ENCODE measurements around the gene SLC2A5.

Gene SLC2A5

DNA sequence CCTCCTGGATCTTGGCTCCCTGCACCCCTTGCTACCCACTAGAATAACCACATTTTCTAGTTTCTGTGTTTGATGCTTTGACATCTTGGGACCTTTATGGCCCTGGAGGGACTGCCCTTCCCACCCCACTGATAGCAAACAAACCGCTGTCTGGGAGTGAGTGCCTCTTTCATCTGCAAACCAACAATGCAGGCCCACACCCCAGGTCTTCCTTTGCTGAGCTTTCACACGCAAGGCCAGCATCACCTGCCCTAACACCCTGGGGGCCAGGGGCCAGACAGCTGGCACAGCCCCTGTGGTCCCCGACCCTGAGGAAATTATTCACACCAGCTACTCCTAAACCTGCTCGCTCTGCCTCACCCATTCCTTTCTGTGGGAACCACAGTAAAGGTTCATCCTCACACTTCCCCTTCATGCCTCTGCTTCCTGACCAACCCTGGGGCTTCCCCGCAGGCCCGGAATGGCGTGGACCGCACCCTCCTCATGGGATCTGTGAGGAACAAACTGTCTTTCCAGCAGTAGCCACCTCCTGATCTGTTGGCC is 58.6 kb downstream of the SLC2A5 start:
- TF ChIP-seq, protein P1, sequence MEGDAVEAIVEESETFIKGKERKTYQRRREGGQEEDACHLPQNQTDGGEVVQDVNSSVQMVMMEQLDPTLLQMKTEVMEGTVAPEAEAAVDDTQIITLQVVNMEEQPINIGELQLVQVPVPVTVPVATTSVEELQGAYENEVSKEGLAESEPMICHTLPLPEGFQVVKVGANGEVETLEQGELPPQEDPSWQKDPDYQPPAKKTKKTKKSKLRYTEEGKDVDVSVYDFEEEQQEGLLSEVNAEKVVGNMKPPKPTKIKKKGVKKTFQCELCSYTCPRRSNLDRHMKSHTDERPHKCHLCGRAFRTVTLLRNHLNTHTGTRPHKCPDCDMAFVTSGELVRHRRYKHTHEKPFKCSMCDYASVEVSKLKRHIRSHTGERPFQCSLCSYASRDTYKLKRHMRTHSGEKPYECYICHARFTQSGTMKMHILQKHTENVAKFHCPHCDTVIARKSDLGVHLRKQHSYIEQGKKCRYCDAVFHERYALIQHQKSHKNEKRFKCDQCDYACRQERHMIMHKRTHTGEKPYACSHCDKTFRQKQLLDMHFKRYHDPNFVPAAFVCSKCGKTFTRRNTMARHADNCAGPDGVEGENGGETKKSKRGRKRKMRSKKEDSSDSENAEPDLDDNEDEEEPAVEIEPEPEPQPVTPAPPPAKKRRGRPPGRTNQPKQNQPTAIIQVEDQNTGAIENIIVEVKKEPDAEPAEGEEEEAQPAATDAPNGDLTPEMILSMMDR (IDR thresholded peaks at IDR 0.05; ENCODE audit: borderline replicate concordance, control extremely low read depth, extremely low read depth, insufficient read depth, missing control alignments), result no peak
- DNase-seq (ENCODE audit: low spot score), result peak; percentile 66
- in situ Hi-C loops (cut with MboI; ENCODE audit: low sequenced_read_pairs, unreplicated experiment), result no loop called here

DNA sequence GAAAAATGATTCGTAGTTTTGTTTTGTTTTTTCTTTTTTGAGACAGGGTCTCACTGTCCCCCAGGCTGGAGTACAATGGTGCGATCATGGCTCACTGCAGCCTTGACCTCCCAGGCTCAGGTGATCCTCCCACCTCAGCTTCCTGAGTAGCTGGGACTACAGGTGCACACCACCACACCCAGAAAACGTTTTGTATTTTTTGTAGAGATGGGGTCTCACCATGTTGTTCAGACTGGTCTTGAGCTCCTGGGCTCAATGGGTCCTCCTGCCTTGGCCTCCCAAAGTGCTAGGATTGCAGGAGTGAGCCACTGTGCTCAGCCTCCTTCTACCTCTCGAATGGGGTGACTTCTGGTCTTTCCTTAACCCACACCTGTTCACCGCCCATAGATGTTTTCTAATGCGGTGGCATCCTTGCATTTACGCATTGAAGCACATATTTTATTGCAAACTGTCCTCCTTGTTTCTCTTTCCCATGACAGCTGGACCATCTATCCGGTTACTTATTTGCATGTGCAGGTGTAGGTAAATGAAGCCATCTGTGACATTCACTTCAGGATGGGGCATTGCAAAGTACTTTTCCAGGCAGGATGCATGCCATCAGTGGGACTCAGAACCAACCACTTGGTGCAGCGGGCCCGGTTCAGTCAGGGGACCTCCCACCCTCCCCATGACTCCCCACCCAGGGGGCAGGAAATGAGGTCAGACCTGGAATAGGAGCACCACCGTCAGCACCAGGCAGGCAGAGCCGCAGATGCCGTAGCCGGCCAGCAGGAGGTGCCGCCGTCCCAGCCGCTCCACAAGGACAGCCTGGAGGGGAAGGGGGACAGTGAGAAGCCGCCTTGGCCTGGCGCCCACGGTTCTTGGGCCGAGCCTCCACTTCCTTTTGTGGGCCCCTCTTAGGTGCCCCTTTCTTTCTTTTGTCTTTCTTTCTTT is 59.7 kb downstream of the SLC2A5 start:
- TF ChIP-seq, protein P1 (IDR thresholded peaks at IDR 0.05; ENCODE audit: borderline replicate concordance, control extremely low read depth, extremely low read depth, insufficient read depth, missing control alignments), result peak; percentile 64
- peak; percentile 76 for DNase-seq (ENCODE audit: low spot score)
- in situ Hi-C loops (cut with MboI; ENCODE audit: low sequenced_read_pairs, unreplicated experiment), result loop anchor here (5.0 kb wide), 1 partner anchor 93 kb away; no protein-coding TSS in a partner anchor

GRCh38 chr1:9008236-9008635 is 61.2 kb downstream of the SLC2A5 start:
- peak; percentile 62 for DNase-seq (ENCODE audit: low spot score)
- in situ Hi-C loops (cut with MboI; ENCODE audit: low sequenced_read_pairs, unreplicated experiment), result loop anchor here (5.0 kb wide), 1 partner anchor 94 kb away; no protein-coding TSS in a partner anchor
- TF ChIP-seq, protein P1 (IDR thresholded peaks at IDR 0.05; ENCODE audit: borderline replicate concordance, control extremely low read depth, extremely low read depth, insufficient read depth, missing control alignments), result no peak

- TF ChIP-seq, protein P1 (IDR thresholded peaks at IDR 0.05; ENCODE audit: borderline replicate concordance, control extremely low read depth, extremely low read depth, insufficient read depth, missing control alignments), result no peak
- DNase-seq (ENCODE audit: low spot score), result no peak
- in situ Hi-C loops (cut with MboI; ENCODE audit: low sequenced_read_pairs, unreplicated experiment), result loop anchor here (5.0 kb wide), 1 partner anchor 95 kb away; no protein-coding TSS in a partner anchor
Observed at GRCh38 chr1:9006956-9007615, 62.3 kb downstream of the SLC2A5 start.

GRCh38 chr1:9005395-9005708 is 64.1 kb downstream of the SLC2A5 start:
- in situ Hi-C loops (cut with MboI; ENCODE audit: low sequenced_read_pairs, unreplicated experiment), result loop anchor here (5.0 kb wide), 1 partner anchor 97 kb away; no protein-coding TSS in a partner anchor
- DNase-seq (ENCODE audit: low spot score), result no peak

More at GRCh38 chr1:9005395-9005708, 64.1 kb downstream of the SLC2A5 start:
- TF ChIP-seq, protein P1 (IDR thresholded peaks at IDR 0.05; ENCODE audit: borderline replicate concordance, control extremely low read depth, extremely low read depth, insufficient read depth, missing control alignments), result no peak
